C1 segment of cervical spinal cord (tissue), 14 donors: ENCODE measurements around the gene MRPL37.
A peak's percentile ranks its signal among the peaks of the same experiment; 100 is the strongest.
"Not testable (repeated sequence)": the region's sequence is repeated elsewhere in the genome, so short reads cannot be mapped to it uniquely, and the experiment has no call there.

Experiments used
- DNase-seq, 14 donors: peaks; one replicate each; lab custom pipeline; 2025; lab: John Stamatoyannopoulos, UW

Gene MRPL37

GRCh38 chr1:54219688-54220003 is 19.7 kb downstream of the MRPL37 start:
- DNase-seq: no peak

DNA sequence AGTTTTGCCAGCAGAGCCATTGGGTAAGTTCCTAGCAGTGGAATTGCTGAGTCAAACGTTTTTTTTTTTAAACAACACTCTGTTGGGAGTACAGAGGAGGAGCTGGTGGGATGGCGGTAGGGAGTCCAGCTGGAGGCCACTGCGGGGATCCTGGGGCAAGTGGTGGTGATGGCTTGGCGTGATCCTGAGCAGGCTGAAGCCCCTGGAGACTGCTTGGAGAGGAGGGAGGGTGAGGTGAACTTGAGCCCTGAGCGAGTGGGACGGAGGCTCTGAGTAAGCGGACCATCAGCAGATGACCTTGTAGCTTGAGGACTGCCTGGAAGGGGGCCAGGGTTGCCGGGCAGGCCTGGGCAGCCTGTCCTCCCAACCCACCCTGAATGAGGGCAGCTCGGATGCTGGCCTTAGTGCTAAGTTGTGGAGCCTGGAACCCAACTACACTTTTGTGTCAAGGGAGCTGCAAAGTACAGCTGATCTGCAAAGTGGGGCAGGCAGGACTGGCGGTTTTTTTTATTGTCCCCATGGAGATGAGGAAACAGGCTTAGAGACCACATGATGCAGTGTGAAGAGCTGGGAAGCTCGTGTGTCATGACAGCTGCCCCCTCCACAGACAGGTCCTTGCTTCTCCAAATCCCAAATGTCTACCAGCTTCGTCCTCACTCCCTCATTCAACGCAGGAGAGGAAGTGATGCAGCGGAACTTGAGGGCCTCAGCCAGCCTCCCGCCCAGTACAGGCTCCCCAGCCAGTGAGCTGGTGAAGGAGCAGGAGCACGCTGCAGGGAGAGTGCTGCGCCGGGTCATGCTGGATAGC is 20.2 kb downstream of the MRPL37 start:
- DNase-seq: peak in 9 of 14 donors; percentile 25 to 79 (median 48)

DNA sequence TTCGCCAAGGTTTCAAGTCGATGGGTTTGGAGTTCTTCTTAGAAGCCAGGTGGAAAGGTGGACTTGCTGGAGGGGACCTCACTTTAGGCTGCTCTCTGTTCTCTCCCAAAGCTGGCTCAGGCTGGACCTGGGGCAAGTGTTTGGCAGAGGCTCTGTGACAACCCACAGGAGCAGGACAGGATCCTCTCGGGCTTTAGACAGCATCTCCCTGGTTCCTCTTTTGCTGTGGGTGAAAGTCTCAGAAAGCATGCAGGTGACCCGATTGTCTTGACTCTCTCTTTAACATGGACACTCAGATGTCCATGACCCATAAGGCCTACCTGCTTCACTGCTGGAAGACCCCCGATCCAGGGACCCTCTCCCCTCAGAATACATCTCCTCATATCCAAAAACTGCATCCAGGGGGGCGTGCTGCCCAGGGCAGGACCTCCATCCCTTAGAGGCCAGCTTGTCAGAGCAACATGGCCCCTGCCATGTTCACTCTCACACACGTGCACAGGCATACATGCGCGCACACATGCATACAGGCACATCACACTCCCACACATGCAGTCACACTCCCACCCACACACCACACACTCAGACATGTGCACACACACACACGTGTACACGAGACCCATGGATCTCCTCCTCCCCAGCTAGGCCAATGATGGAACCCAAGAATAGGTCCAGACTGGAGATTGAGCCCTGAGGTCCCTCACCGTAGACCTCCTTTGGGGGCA is 21.3 kb downstream of the MRPL37 start:
- no peak for DNase-seq

DNA sequence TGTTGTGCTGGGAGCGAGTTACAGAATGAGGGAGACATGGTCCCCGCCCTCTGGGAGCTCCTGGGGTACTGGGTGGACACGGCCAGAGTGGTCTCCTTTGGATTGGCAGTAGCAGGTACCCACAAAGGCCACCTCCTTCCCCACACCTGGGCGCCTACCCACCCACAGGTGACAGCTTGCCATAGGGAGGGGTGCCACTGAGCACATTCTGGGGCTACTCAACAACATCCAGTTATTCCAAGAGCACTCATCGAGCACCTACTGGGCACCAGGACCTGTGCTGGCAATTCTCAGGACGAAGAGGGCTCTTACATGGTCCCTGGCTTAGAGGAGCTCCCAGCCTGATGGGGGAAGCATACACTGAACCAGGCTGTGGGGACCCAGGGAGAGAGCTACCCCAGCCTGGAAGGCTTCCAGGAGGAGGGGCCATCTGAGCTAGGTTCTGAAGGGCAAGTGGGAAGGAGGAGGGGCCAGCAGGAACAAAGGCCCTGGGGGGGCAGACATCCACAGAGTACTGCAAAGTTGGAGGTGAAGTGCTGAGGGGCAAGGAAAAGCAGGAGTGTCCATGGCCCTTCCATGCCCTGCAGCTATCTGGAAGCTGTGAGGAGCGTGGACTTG is 22.0 kb downstream of the MRPL37 start:
- DNase-seq: no peak

GRCh38 chr1:54222711-54223110 is 22.7 kb downstream of the MRPL37 start:
- DNase-seq: no peak

DNA sequence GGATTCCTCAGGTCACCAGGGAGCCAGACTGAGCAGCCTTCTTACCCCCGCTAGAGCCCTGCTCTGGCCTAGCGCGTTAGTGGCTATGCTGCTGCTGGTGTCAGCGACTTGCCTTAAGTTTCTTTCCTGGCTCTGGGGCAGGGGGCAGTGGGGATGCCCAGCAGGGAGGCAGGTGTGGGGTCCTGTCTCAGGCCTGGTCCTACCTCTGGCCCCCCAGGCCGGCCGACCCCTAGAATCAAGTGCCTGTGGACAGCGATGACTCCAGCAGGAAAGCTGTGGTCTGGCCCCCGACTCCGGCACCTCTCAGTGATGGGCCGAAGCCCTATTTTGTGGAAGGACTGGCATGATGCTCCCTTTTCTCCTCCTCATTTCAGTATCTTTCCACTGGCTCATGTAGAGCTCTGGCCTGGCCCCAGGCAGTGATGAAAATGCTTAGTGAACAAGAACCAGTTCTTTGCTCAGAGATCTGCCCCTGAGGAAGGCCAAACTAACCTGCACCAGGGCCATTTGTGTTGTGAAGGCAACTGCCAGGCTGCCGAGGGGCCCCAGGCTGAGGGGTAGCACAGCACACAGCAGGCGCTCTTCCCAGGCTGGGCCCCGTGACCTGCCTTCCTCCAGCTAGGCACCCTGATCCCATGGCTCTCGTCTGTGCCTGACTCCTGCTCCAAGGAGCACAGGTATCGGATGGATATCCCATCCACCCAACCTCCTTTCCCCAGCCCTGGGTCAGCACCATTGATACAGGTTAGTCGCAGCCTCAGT is 23.7 kb downstream of the MRPL37 start:
- DNase-seq: no peak

DNA sequence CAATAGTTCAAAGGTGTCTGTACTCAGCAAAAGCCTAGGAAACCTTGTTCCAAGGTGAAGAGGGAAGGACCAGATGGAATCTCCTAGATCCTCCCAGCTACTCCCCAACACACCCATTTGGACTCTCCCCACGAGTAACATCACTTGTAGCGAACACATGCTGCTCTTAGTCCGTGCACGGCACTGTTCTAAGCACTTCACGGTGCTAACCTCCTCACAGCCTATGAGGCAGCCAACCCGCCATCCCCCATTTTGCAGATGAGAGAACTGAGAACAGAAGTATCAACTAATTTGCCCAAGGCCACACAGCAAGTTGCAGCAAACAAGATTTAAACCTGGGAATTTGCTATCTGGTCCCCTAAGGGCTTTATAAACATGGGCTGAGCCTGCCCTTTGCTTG is 24.3 kb downstream of the MRPL37 start:
- no peak for DNase-seq

DNA sequence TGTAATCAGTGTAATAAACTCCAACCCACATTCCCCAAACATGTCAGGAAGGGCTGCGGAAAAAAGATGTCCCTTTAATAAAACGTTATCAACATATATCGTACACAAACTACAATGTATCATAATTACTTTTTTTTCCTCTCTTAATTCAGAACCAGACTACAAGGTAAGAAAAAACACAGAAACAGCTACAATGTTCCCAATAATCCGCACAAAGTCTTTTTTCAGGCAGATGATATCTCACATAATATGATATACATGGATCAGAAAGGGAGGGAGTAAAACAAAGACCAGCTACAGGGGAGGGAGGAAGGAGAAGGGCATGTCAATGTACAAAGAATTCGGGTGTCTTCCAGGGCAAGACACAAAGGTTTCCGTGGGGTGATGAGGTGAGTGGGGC is 25.4 kb downstream of the MRPL37 start:
- no peak for DNase-seq

DNA sequence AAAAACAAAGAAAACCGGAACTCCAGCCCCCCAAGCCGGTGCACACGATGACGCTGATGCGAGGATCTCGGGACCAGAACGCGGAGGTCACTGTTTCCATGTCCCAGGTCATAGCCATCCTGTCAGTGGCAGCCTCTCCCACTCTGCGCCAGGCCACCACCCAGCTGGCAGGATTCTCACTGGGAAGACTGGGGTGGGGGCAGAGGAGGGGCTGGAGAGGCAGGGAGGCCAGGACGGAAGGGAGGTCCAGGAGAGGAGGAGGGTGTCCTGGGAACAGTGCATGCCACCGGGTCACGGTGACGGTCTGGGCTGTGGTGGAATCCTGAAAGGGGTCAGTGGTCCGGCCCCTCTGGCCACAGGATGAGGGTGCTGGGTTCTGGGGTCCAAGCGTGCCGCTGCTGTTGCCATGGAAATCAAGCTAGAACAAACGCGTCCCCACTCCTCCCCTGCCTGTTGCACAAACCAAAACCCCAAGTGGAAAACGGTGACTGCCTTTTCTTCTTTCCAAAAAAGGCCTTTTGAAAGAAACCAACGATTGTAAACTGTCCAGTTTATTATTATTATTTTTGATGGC is 26.1 kb downstream of the MRPL37 start:
- DNase-seq: no peak

GRCh38 chr1:54227091-54227602 is 27.2 kb downstream of the MRPL37 start:
- peak in 8 of 14 donors; percentile 23 to 89 (median 38) for DNase-seq

GRCh38 chr1:54227891-54228310 is 27.9 kb downstream of the MRPL37 start:
- DNase-seq: peak in 1 of 14 donors; percentile 78

GRCh38 chr1:54228638-54229079 is 28.7 kb downstream of the MRPL37 start:
- no peak for DNase-seq

DNA sequence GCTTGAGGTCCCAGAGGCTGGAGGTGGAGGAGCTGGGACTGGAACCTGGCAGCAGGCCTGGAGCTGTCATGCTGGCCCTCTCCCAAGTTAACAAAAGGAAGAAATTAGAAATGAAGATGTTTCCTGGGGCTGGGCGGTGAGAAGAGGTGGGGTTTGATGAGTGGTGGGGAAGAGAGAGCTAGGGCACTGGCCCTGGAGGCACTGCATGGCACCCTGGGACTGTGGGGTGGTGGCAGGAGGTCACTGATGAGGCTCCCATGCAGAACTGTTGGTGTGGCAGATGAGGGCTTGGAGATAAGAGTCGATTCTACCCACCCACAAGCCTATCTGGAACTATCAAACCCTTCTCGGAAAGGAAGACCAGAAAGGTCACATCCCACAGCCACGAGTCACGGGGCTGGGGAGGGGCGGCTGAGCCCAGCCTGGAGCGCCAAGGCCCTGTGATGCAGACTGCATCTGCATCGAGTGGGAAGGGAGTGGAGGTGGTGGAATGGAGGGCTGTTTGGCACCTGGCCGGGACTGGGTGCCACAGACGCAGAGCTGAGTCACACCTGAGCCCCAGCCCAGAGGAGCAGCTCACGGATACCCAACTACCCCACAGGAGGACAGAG is 29.4 kb downstream of the MRPL37 start:
- peak in 1 of 14 donors; percentile 25 for DNase-seq

DNA sequence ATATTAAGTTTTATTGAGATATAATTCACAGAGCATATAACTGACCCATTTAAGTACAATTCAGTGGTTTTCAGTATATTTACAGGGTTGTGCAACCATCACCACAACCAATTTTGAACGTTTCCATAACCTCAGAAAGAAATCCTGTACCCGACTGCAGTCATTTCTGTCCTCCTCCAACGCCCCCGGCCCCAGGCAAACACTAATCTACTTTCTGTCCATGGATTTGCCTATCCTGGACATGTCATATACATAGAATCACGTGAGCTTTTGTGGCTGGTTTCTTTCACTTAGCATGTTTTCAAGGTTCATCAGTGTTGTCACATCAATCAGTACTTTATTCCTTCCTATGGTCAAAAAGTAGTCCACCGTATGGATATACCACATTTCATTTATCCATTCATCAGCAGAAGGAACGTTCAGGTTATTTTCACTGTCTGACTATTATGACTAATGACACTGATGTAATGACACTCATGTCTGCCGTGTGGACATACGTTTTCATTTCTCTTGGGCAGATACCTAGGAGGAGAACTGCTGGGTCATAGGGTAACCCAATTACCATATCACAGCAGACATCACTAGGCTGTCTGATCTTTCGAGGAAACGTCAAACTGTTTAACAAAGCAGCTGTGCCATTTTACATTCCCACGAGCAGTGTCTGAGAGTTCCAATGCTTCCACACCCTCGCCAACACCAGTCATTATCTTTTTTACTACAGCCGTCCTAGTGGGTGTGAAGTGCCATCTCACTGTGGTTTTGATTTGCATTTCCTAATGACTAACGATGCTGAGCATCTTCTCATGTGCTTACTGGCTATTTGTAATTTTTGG is 30.8 kb downstream of the MRPL37 start:
- no peak for DNase-seq

DNA sequence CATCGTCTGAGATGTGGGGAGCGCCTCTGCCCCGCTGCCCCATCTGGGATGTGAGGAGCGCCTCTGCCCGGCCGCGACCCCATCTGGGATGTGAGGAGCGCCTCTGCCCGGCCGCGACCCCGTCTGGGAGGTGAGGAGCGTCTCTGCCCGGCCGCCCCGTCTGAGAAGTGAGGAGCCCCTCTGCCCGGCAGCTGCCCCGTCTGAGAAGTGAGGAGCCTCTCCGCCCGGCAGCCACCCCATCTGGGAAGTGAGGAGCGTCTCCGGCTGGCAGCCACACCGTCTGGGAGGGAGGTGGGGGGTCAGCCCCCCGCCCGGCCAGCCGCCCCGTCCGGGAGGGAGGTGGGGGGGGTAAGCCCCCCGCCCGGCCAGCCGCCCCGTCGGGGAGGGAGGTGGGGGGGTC is 33.2 kb downstream of the MRPL37 start:
- DNase-seq: not testable (repeated sequence)

- no peak for DNase-seq
Measured at GRCh38 chr1:54234284-54234683, 34.3 kb downstream of the MRPL37 start.

DNA sequence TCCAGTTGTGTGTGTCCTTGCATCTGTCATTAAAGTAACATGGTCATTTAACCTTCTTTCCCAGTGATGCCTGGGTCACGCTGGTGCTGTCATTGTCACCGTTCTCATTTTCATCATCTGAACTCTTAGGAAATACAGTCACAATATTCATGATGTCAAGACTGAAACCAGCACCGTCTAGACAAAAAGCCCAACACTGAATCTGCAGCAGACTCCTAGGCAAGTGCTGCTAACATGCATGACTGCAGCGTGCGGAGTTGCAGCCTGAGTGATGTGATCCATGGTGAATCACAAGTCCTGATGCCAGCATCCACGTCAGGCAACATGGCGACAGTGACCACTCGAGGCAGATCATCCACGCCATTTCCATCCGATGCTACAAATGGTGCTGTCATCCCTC is 37.6 kb downstream of the MRPL37 start:
- no peak for DNase-seq

DNA sequence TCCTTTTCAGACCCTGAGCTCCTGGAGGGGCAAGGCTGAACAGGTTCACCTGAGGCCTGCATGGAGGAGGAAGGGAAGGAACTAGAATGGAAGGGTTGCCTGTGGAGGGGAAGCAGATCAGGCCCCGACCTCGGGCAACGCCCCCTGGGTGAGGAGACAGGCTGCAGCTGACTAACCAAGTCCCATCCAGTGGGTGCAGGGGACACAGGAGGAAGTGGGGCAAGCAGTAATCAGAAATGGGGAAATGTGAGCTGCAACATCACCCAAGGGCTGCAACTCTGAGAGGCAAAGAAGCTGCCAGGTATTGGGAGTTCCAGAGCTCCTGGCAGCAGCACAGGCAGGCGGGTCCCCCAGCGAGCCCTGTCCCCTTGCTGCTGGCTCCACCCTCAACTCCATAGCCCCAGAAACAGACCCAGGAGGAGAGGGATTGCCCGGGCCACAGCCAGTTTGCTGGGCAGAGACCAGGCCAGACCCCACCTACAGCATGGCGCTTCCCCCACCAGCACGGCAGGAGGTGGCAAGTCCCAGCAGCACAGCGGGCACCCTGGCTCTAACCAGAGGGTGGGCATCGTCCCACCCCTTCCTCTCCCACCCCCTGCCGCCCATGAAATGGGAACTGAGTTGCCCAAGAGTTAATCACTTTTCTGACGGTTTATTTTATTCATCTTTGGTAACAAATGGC is 38.5 kb downstream of the MRPL37 start:
- DNase-seq: no peak

- no peak for DNase-seq
Measured at GRCh38 chr1:54239035-54239383, 39.0 kb downstream of the MRPL37 start.
